GM23338 (cell line): ENCODE data around the gene CLPTM1L. TPM values are rescaled to one million over a fixed set of nuclear protein-coding genes. Genes with fewer than 3 reads are reported as not detected.

Experiments used
- ATAC-seq: fragments of 200-7000 bp; cut with Tn5 transposase; 3 replicates; pipeline ENCODE4 v1.9.1; 2020
- DNase-seq: peaks from one replicate; pipeline ENCODE4 v3.0.0-alpha.2; 2015; ENCODE audit warnings: low spot score
- H2AFZ ChIP-seq: fragments of 200-600 bp; sonication (generic); 2 replicates; pipeline ENCODE4 v1.8.0; 2016; ENCODE audit warnings: antibody characterized with exemption, mild to moderate bottlenecking, moderate library complexity
- H3F3A ChIP-seq: fragments of 200-600 bp; sonication (generic); replicated peaks from 2 replicates; pipeline ENCODE4 v1.8.0; 2017; ENCODE audit warnings: antibody characterized with exemption, mixed run types, low read depth
- H3K27ac ChIP-seq: fragments of 200-600 bp; sonication (generic); 2 replicates; pipeline ENCODE4 v1.6.1; 2016; ENCODE audit warnings: low read depth
- H3K27me3 ChIP-seq: fragments of 200-600 bp; sonication (generic); 2 replicates; pipeline ENCODE4 v1.8.0; 2016; ENCODE audit warnings: mild to moderate bottlenecking, mixed run types, moderate library complexity; ENCODE audit not compliant: insufficient read depth
- H3K36me3 ChIP-seq: fragments of 200-600 bp; sonication (generic); 2 replicates; pipeline ENCODE4 v1.8.0; 2016; ENCODE audit warnings: mild to moderate bottlenecking; ENCODE audit not compliant: insufficient read depth
- H3K4me1 ChIP-seq: fragments of 200-600 bp; sonication (generic); 2 replicates; pipeline ENCODE4 v1.8.0; 2016; ENCODE audit warnings: mild to moderate bottlenecking, moderate library complexity; ENCODE audit not compliant: insufficient read depth
- H3K4me2 ChIP-seq: fragments of 200-600 bp; sonication (generic); 2 replicates; pipeline ENCODE4 v1.7.1; 2017; ENCODE audit warnings: mixed run types
- H3K4me3 ChIP-seq: fragments of 200-600 bp; sonication (generic); 2 replicates; pipeline ENCODE4 v1.6.1; 2016; ENCODE audit warnings: mixed run types
- H3K79me2 ChIP-seq: fragments of 200-600 bp; sonication (generic); replicated peaks from 2 replicates; pipeline ENCODE4 v1.8.0; 2017; ENCODE audit warnings: mild to moderate bottlenecking; ENCODE audit not compliant: insufficient read depth
- H3K9me2 ChIP-seq: fragments of 200-600 bp; sonication (generic); 2 replicates; pipeline ENCODE4 v1.8.0; 2017; ENCODE audit not compliant: insufficient read depth
- H4K20me1 ChIP-seq: fragments of 200-600 bp; sonication (generic); replicated peaks from 2 replicates; pipeline ENCODE4 v1.8.0; 2017; ENCODE audit warnings: mild to moderate bottlenecking; ENCODE audit not compliant: insufficient read depth
- H3K27ac Mint-ChIP-seq: 2 replicates; pipeline ENCODE4 v1.8.0; 2020; ENCODE audit warnings: inconsistent platforms, mild to moderate bottlenecking, moderate library complexity, mixed read lengths
- H3K27me3 Mint-ChIP-seq: 3 replicates; pipeline ENCODE4 v1.8.0; 2022; ENCODE audit warnings: low read depth, mild to moderate bottlenecking, moderate library complexity, mixed read lengths, inconsistent platforms; ENCODE audit not compliant: insufficient read depth, poor library complexity
- H3K36me3 Mint-ChIP-seq: 3 replicates; pipeline ENCODE4 v1.8.0; 2021; ENCODE audit warnings: low read depth, mild to moderate bottlenecking, inconsistent platforms, moderate library complexity, mixed read lengths
- H3K4me1 Mint-ChIP-seq: 3 replicates; pipeline ENCODE4 v1.8.0; 2020; ENCODE audit warnings: mild to moderate bottlenecking, inconsistent platforms, mixed read lengths
- H3K4me3 Mint-ChIP-seq: 3 replicates; pipeline ENCODE4 v1.8.0; 2021; ENCODE audit warnings: moderate library complexity, mild to moderate bottlenecking, inconsistent platforms, mixed read lengths
- H3K9me3 Mint-ChIP-seq: 3 replicates; pipeline ENCODE4 v1.8.0; 2020; ENCODE audit warnings: moderate library complexity, mild to moderate bottlenecking, inconsistent platforms, mixed read lengths
- CREB1 ChIP-seq: fragments of 250-450 bp; sonication (Bioruptor Pico); IDR thresholded peaks from 2 replicates; pipeline ENCODE4 v1.5.0; 2020; ENCODE audit warnings: low read depth, mild to moderate bottlenecking, moderate library complexity
- CTCF ChIP-seq, 2 experiments: fragments of 200-600 bp in 1 of 2; sonication (generic) in 1 of 2; conservative IDR thresholded peaks; 2 replicates each; pipeline versions ENCODE4 v1.5.1 to v1.6.1; 2016 to 2017; ENCODE audit warnings: antibody characterized with exemption in 2 of 2, low read depth in 2 of 2, mild to moderate bottlenecking in 2 of 2, moderate library complexity in 1 of 2
- EZH2 ChIP-seq: fragments of 200-600 bp; sonication (generic); IDR thresholded peaks from one replicate; pipeline ENCODE4 v1.8.0; 2017; ENCODE audit warnings: antibody characterized with exemption, mild to moderate bottlenecking, low read depth; ENCODE audit not compliant: unreplicated experiment
- EZH2phosphoT487 ChIP-seq: fragments of 200-600 bp; sonication (generic); IDR thresholded peaks from one replicate; pipeline ENCODE4 v1.8.1; 2018; ENCODE audit warnings: antibody characterized with exemption; ENCODE audit not compliant: unreplicated experiment
- JUNB ChIP-seq: IDR thresholded peaks from one replicate; pipeline ENCODE4 v1.6.1; 2016; ENCODE audit warnings: antibody characterized with exemption; ENCODE audit not compliant: unreplicated experiment
- POLR2AphosphoS5 ChIP-seq: IDR thresholded peaks from 2 replicates; pipeline ENCODE4 v1.6.1; 2016; ENCODE audit warnings: antibody characterized with exemption, low read depth
- STAT1 ChIP-seq: IDR thresholded peaks from one replicate; pipeline ENCODE4 v1.6.1; 2016; ENCODE audit warnings: antibody characterized with exemption; ENCODE audit not compliant: unreplicated experiment
- ZNF114 ChIP-seq: fragments of 250-450 bp; sonication (Bioruptor Pico); IDR thresholded peaks from 2 replicates; pipeline ENCODE4 v1.5.0; 2020; ENCODE audit warnings: mild to moderate bottlenecking, moderate library complexity
- ZNF331 ChIP-seq: fragments of 250-450 bp; sonication (Bioruptor Pico); IDR thresholded peaks from 2 replicates; pipeline ENCODE4 v1.5.0; 2020; ENCODE audit warnings: low read depth, mild to moderate bottlenecking, moderate library complexity
- polyA plus RNA-seq: library from polyadenylated mRNA; unstranded; fragments of >200 nt; fragmentation: Nextera tagmentation; extraction: Ambion mirVana; gene quantifications from 2 replicates; pipeline ENCODE4 v1.2.1, GENCODE V29; 2016
- total RNA-seq: library from RNA; depleted of rRNA; stranded (reverse); fragments of >200 nt; shearing (Covaris generic); gene quantifications from 2 replicates; pipeline ENCODE4 v1.2.3, GENCODE V29; 2014
- TF ChIP-seq, protein P1 (sequence below): fragments of 250-450 bp; sonication (Bioruptor Pico); IDR thresholded peaks from 2 replicates; pipeline ENCODE4 v1.5.0; 2020; ENCODE audit warnings: mild to moderate bottlenecking, moderate library complexity
- TF ChIP-seq, protein P2 (sequence below): IDR thresholded peaks from 2 replicates; pipeline ENCODE4 v1.6.1; 2016; ENCODE audit warnings: antibody characterized with exemption

Gene CLPTM1L
- total and polyA plus RNA-seq, 2 experiments from 2014 or later = 39.9 to 110 TPM

- TF ChIP-seq, protein P1, sequence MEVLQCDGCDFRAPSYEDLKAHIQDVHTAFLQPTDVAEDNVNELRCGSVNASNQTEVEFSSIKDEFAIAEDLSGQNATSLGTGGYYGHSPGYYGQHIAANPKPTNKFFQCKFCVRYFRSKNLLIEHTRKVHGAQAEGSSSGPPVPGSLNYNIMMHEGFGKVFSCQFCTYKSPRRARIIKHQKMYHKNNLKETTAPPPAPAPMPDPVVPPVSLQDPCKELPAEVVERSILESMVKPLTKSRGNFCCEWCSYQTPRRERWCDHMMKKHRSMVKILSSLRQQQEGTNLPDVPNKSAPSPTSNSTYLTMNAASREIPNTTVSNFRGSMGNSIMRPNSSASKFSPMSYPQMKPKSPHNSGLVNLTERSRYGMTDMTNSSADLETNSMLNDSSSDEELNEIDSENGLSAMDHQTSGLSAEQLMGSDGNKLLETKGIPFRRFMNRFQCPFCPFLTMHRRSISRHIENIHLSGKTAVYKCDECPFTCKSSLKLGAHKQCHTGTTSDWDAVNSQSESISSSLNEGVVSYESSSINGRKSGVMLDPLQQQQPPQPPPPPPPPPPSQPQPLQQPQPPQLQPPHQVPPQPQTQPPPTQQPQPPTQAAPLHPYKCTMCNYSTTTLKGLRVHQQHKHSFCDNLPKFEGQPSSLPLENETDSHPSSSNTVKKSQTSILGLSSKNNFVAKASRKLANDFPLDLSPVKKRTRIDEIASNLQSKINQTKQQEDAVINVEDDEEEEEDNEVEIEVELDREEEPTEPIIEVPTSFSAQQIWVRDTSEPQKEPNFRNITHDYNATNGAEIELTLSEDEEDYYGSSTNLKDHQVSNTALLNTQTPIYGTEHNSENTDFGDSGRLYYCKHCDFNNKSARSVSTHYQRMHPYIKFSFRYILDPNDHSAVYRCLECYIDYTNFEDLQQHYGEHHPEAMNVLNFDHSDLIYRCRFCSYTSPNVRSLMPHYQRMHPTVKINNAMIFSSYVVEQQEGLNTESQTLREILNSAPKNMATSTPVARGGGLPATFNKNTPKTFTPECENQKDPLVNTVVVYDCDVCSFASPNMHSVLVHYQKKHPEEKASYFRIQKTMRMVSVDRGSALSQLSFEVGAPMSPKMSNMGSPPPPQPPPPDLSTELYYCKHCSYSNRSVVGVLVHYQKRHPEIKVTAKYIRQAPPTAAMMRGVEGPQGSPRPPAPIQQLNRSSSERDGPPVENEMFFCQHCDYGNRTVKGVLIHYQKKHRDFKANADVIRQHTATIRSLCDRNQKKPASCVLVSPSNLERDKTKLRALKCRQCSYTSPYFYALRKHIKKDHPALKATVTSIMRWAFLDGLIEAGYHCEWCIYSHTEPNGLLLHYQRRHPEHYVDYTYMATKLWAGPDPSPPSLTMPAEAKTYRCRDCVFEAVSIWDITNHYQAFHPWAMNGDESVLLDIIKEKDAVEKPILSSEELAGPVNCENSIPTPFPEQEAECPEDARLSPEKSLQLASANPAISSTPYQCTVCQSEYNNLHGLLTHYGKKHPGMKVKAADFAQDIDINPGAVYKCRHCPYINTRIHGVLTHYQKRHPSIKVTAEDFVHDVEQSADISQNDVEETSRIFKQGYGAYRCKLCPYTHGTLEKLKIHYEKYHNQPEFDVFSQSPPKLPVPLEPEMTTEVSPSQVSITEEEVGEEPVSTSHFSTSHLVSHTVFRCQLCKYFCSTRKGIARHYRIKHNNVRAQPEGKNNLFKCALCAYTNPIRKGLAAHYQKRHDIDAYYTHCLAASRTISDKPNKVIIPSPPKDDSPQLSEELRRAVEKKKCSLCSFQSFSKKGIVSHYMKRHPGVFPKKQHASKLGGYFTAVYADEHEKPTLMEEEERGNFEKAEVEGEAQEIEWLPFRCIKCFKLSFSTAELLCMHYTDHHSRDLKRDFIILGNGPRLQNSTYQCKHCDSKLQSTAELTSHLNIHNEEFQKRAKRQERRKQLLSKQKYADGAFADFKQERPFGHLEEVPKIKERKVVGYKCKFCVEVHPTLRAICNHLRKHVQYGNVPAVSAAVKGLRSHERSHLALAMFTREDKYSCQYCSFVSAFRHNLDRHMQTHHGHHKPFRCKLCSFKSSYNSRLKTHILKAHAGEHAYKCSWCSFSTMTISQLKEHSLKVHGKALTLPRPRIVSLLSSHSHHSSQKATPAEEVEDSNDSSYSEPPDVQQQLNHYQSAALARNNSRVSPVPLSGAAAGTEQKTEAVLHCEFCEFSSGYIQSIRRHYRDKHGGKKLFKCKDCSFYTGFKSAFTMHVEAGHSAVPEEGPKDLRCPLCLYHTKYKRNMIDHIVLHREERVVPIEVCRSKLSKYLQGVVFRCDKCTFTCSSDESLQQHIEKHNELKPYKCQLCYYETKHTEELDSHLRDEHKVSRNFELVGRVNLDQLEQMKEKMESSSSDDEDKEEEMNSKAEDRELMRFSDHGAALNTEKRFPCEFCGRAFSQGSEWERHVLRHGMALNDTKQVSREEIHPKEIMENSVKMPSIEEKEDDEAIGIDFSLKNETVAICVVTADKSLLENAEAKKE (CRISPR knock-in tag) = no peak
- TF ChIP-seq, protein P2, sequence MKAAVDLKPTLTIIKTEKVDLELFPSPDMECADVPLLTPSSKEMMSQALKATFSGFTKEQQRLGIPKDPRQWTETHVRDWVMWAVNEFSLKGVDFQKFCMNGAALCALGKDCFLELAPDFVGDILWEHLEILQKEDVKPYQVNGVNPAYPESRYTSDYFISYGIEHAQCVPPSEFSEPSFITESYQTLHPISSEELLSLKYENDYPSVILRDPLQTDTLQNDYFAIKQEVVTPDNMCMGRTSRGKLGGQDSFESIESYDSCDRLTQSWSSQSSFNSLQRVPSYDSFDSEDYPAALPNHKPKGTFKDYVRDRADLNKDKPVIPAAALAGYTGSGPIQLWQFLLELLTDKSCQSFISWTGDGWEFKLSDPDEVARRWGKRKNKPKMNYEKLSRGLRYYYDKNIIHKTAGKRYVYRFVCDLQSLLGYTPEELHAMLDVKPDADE = no peak
- TF ChIP-seq STAT1 (no peak), JUNB (no peak)
These were observed 52.8 kb downstream of the CLPTM1L start (continued) for GRCh38 chr5:1292139-1292538.

GRCh38 chr5:1291611-1292080 lies 53.3 kb downstream of the CLPTM1L start:
- Mint-ChIP-seq H3K27me3 (peaks cover 13% of the 10 kb centered on the region), H3K4me1 (peaks cover 5% of the 10 kb centered on the region; the same call in 2 of the 3 replicates), H3K27ac (no peak overlapping the region; the same call in 1 of the 2 replicates), H3K9me3 (no peaks in the 10 kb centered on the region), H3K36me3 (peaks cover 19% of the 10 kb centered on the region), H3K4me3 (no peak overlapping the region; the same call in 2 of the 3 replicates)
- no peaks in the 10 kb centered on the region for H3K9me2 ChIP-seq
- H3K4me1 ChIP-seq = peaks cover 5% of the 10 kb centered on the region; the same call in 1 of the 2 replicates
- H3K36me3 ChIP-seq = no peaks in the 10 kb centered on the region; the same call in 1 of the 2 replicates
- H3K27me3 ChIP-seq = peaks cover 9% of the 10 kb centered on the region
- no peak for DNase-seq
- no peak overlapping the region for H3K4me3 ChIP-seq
- ATAC-seq = no peak
- H4K20me1 ChIP-seq = peaks cover 7% of the 10 kb centered on the region; the same call in 1 of the 2 replicates
- no peak overlapping the region for H3K27ac ChIP-seq
- peaks cover 38% of the 10 kb centered on the region for H3K79me2 ChIP-seq
- H2AFZ ChIP-seq = no peak overlapping the region
- H3K4me2 ChIP-seq = no peak overlapping the region
- 0 out of 2 replicates have a peak, but pooled peaks cover 3% of the 10 kb centered on the region for H3F3A ChIP-seq
- TF ChIP-seq CREB1 (CRISPR knock-in tag) (no peak), EZH2 (no peak), ZNF114 (CRISPR knock-in tag) (no peak), CTCF (conservative IDR thresholded peaks at IDR 0.05; ENCODE audit: low read depth in 2 of 2) (no peak), EZH2phosphoT487 (no peak), POLR2AphosphoS5 (no peak), ZNF331 (CRISPR knock-in tag) (no peak)
- TF ChIP-seq, protein P2 = no peak
